Stimulated activated CD4-positive, alpha-beta T cell treated with anti-CD3 and anti-CD28 coated beads, Interleukin-12 subunit alpha, Interleukin-12 subunit beta, amount 100 ng/mL, for 4 hours (primary cell): ENCODE results near the gene TMEM52.

Source experiments
- DNase-seq: peaks from one replicate; pipeline ENCODE4 v3.0.0-alpha.2; 2020

Gene TMEM52

GRCh38 chr1:1914101-1914970 lies 4.7 kb downstream of the TMEM52 start:
- no peak for DNase-seq

GRCh38 chr1:1911350-1912041 lies 7.6 kb downstream of the TMEM52 start:
- DNase-seq: no peak

- no peak for DNase-seq
Observed at GRCh38 chr1:1910651-1911331, 8.3 kb downstream of the TMEM52 start.

- no peak for DNase-seq
Observed at GRCh38 chr1:1910033-1910465, 9.0 kb downstream of the TMEM52 start.

- peak; percentile 24 for DNase-seq
Observed at GRCh38 chr1:1908506-1908791, 10.6 kb downstream of the TMEM52 start.

- no peak for DNase-seq
Observed at GRCh38 chr1:1907098-1907736, 11.9 kb downstream of the TMEM52 start.

GRCh38 chr1:1906185-1907097 lies 12.6 kb downstream of the TMEM52 start:
- DNase-seq: peak; percentile 61

- DNase-seq: no peak
Observed at GRCh38 chr1:1903224-1903623, 15.9 kb downstream of the TMEM52 start.

- DNase-seq: no peak
Observed at GRCh38 chr1:1901641-1902294, 17.3 kb downstream of the TMEM52 start.

GRCh38 chr1:1900883-1901640 lies 18.0 kb downstream of the TMEM52 start:
- no peak for DNase-seq

GRCh38 chr1:1899967-1900327 lies 19.1 kb downstream of the TMEM52 start:
- DNase-seq: no peak

GRCh38 chr1:1899266-1899966 lies 19.7 kb downstream of the TMEM52 start:
- DNase-seq: no peak

- DNase-seq: no peak
Observed at GRCh38 chr1:1898246-1898933, 20.7 kb downstream of the TMEM52 start.

GRCh38 chr1:1895456-1896336 lies 23.4 kb downstream of the TMEM52 start:
- DNase-seq: no peak

GRCh38 chr1:1895060-1895418 lies 24.0 kb downstream of the TMEM52 start:
- DNase-seq: no peak

GRCh38 chr1:1894354-1895059 lies 24.6 kb downstream of the TMEM52 start:
- no peak for DNase-seq

- DNase-seq: no peak
Observed at GRCh38 chr1:1893997-1894353, 25.1 kb downstream of the TMEM52 start.
